PC-3 (cell line): Measurements from ENCODE around the gene SERPIND1. TPM values are rescaled to one million over a fixed set of nuclear protein-coding genes. Genes with fewer than 3 reads are reported as not detected.

ENCODE experiments used
- ATAC-seq: fragments of 200-7000 bp; cut with Tn5 transposase; 2 replicates; pipeline ENCODE4 v1.9.1; 2020; ENCODE audit warnings: mild to moderate bottlenecking, moderate library complexity
- BruUV-seq: library from RNA; stranded (reverse); fragments of 400-500 nt; replicated peaks from 2 replicates; lab custom pipeline; 2021; lab: Mats Ljungman, UMichigan
- CTCF ChIA-PET: fragments of 300-600 bp; sonication (Branson Sonifier 250); formaldehyde crosslinking; loops from one replicate; lab custom pipeline; 2022; ENCODE audit warnings: antibody characterized with exemption; lab: Charles Lee
- POLR2A ChIA-PET: fragments of 300-600 bp; sonication (Branson Sonifier 250); formaldehyde crosslinking; loops from one replicate; lab custom pipeline; 2022; ENCODE audit warnings: antibody characterized with exemption; ENCODE audit not compliant: unreplicated experiment; lab: Charles Lee
- DNase-seq: peaks from one replicate; pipeline ENCODE4 v3.0.0-alpha.2; 2015
- H2AFZ ChIP-seq: fragments of 300-600 bp; sonication (generic); 2 replicates; pipeline ENCODE4 v1.6.0; 2016; ENCODE audit warnings: antibody characterized with exemption, low read length
- H3F3A ChIP-seq: fragments of 300-600 bp; sonication (generic); one replicate; pipeline ENCODE4 v1.6.0; 2017; ENCODE audit warnings: antibody characterized with exemption, low read length, control low read depth, mild to moderate bottlenecking; ENCODE audit not compliant: unreplicated experiment
- H3K27ac ChIP-seq: fragments of 300-600 bp; sonication (generic); 2 replicates; pipeline ENCODE4 v1.5.1; 2016; ENCODE audit warnings: mild to moderate bottlenecking, low read length
- H3K27me3 ChIP-seq: fragments of 300-600 bp; sonication (generic); 2 replicates; pipeline ENCODE4 v1.6.1; 2016; ENCODE audit warnings: low read length, mixed read lengths
- H3K36me3 ChIP-seq: fragments of 300-600 bp; sonication (generic); 2 replicates; pipeline ENCODE4 v1.6.1; 2016; ENCODE audit warnings: low read depth, mixed run types, low read length, mixed read lengths
- H3K4me1 ChIP-seq: fragments of 300-600 bp; sonication (generic); 2 replicates; pipeline ENCODE4 v1.5.1; 2016; ENCODE audit warnings: low read length; ENCODE audit not compliant: insufficient read depth
- H3K4me2 ChIP-seq: fragments of 300-600 bp; sonication (generic); 2 replicates; pipeline ENCODE4 v1.6.0; 2016; ENCODE audit warnings: low read length
- H3K4me3 ChIP-seq: fragments of 300-600 bp; sonication (generic); 2 replicates; pipeline ENCODE4 v1.5.1; 2016; ENCODE audit warnings: mild to moderate bottlenecking, low read length, mixed read lengths
- H3K79me2 ChIP-seq: fragments of 300-600 bp; sonication (generic); 2 replicates; pipeline ENCODE4 v1.6.1; 2017; ENCODE audit warnings: low read length, mixed read lengths
- H3K9ac ChIP-seq: fragments of 300-600 bp; sonication (generic); 2 replicates; pipeline ENCODE4 v1.6.0; 2016; ENCODE audit warnings: mild to moderate bottlenecking, low read length
- H3K9me2 ChIP-seq: fragments of 300-600 bp; sonication (generic); replicated peaks from 2 replicates; pipeline ENCODE4 v1.6.1; 2016; ENCODE audit warnings: mixed run types, low read length, mixed read lengths
- H3K9me3 ChIP-seq: fragments of 300-600 bp; sonication (generic); 2 replicates; pipeline ENCODE4 v1.6.1; 2016; ENCODE audit warnings: low read length, mixed read lengths
- H4K20me1 ChIP-seq: fragments of 300-600 bp; sonication (generic); 2 replicates; pipeline ENCODE4 v1.6.1; 2016; ENCODE audit warnings: low read length, mixed read lengths
- CTCF ChIP-seq: fragments of 300-600 bp; sonication (generic); conservative IDR thresholded peaks from 2 replicates; pipeline ENCODE4 v1.5.1; 2017; ENCODE audit warnings: antibody characterized with exemption, low read depth, mild to moderate bottlenecking, low read length
- EZH2 ChIP-seq: fragments of 300-600 bp; sonication (generic); IDR thresholded peaks from one replicate; pipeline ENCODE4 v1.6.1; 2017; ENCODE audit warnings: antibody characterized with exemption, mild to moderate bottlenecking, low read length; ENCODE audit not compliant: unreplicated experiment
- EZH2phosphoT487 ChIP-seq: fragments of 300-600 bp; sonication (generic); IDR thresholded peaks from 2 replicates; pipeline ENCODE4 v1.6.1; 2018; ENCODE audit warnings: mild to moderate bottlenecking, antibody characterized with exemption, low read length, borderline replicate concordance
- intact Hi-C: fragments of 100-400 bp; cut with micrococcal nuclease; formaldehyde crosslinking; loops from 2 replicates; pipeline ENCODE4 v1.9.0; 2023
- total RNA-seq: library from RNA; depleted of rRNA; stranded (reverse); fragments of >200 nt; gene quantifications from 2 replicates; pipeline ENCODE4 v1.2.3, GENCODE V29; 2014

SERPIND1 gene
- total RNA-seq, 1 experiment from 2014 or later, result 2.9 TPM

GRCh38 chr22:20782596-20783299, 8.8 kb downstream of the SERPIND1 start:
- ATAC-seq (peak; percentile 7; the same call in 1 of the 2 replicates), DNase-seq (peak; percentile 42)
- Histone ChIP-seq H3K9me3 (no peaks in the 10 kb centered on the region), H3K4me1 (peaks cover 64% of the 10 kb centered on the region), H3K27me3 (no peaks in the 10 kb centered on the region), H3K79me2 (no peaks in the 10 kb centered on the region), H2AFZ (no peak overlapping the region), H3K9me2 (no peaks in the 10 kb centered on the region), H3K27ac (peak overlapping the region; percentile 95), H3K4me2 (no peak overlapping the region), H3K4me3 (no peak overlapping the region), H3K36me3 (no peaks in the 10 kb centered on the region), H4K20me1 (no peaks in the 10 kb centered on the region), H3K9ac (peak overlapping the region; percentile 21), H3F3A (peaks cover 9% of the 10 kb centered on the region)
- no TSS peak for BruUV-seq
- CTCF ChIA-PET, result interaction anchor here (0.5 kb wide), 1 partner anchor 869 kb away, joined by 3 read pairs; no protein-coding TSS in a partner anchor
- TF ChIP-seq CTCF, result no peak
- no peak for TF ChIP-seq EZH2phosphoT487
- TF ChIP-seq EZH2, result no peak
- intact Hi-C loops, result no loop called here
- POLR2A ChIA-PET, result no interaction called here

- Histone ChIP-seq H2AFZ (no peak overlapping the region), H3K27ac (peak overlapping the region; percentile 95), H3K4me3 (no peak overlapping the region), H3K9me2 (no peaks in the 10 kb centered on the region), H3F3A (peaks cover 9% of the 10 kb centered on the region), H3K36me3 (no peaks in the 10 kb centered on the region), H3K9ac (peak overlapping the region; percentile 21), H3K4me2 (no peak overlapping the region), H3K27me3 (no peaks in the 10 kb centered on the region), H3K9me3 (no peaks in the 10 kb centered on the region), H3K4me1 (peaks cover 59% of the 10 kb centered on the region), H4K20me1 (no peaks in the 10 kb centered on the region), H3K79me2 (no peaks in the 10 kb centered on the region)
- TF ChIP-seq CTCF (no peak), EZH2phosphoT487 (no peak)
- CTCF ChIA-PET, result interaction anchor here (0.5 kb wide), 1 partner anchor 868 kb away, joined by 3 read pairs; no protein-coding TSS in a partner anchor
- BruUV-seq, result no TSS peak
- ATAC-seq (no peak), DNase-seq (no peak)
- POLR2A ChIA-PET, result no interaction called here
- intact Hi-C loops, result no loop called here
These were observed 9.4 kb downstream of the SERPIND1 start for GRCh38 chr22:20783300-20783673.
